ENCODE measurements around the gene AKT1S1. TPM values are rescaled to one million over a fixed set of nuclear protein-coding genes. Genes with fewer than 3 reads are reported as not detected.
"Not testable (repeated sequence)": the region's sequence is repeated elsewhere in the genome, so short reads cannot be mapped to it uniquely, and the experiment has no call there.

AKT1S1 gene
- 49.5 TPM for polyA plus RNA-seq (2013, experiment 1 of 2)
- polyA plus RNA-seq (2013, experiment 2 of 2), result 40.1 TPM

DNA sequence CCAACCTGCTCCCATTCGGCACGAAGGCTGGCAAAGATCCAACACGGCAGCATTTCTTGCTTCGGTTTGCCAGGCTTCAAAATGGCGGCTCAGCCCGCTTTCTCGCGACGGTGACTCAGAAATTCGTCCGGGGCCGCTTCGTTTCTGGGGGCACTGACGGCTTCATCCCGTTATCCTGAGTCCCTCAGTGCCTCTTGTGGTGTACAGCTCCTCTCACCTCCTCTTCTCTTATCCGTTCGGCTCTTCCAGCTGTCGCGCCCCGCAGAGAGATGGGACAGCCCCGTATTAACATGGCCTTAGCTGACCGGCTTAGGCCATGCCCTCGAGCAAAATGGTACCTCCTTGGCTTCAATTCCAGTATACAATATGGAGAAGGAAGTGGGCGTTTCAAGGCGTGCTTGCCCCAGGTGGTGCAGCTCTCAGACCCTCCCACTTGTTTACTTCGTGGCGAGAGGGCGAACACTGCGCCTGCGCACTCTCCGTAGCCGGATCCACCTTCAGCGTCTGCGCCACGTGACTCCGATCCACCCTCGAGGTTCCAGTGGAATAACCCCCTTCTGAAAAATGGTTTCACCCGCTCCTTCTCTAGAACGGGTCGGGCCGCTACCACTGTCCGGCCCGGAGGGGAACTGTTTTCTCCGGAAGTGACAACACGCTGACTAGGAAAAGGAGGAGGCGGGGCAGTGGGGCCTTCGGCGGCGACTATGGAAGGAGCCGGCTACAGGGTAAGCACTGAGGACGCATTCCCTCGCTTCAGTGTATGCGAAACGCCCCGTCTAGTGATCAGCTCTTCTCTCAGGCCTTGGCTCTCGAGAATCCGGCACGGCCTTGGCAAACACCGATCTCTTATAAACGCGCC lies at the start of gene AKT1S1, which contains the start of gene TBC1D17:
Gene AKT1S1, minus strand, starts transcription at position 336 of the 859 bp plus-strand sequence. CDS start 4,060 bp downstream, outside the sequence.
Gene TBC1D17, plus strand, starts transcription at position 683 of the 859 bp plus-strand sequence. Its CDS starts 22 bp downstream, at position 705.
- peaks cover 47% of the 10 kb centered on the region for H3K36me3 ChIP-seq (ENCODE audit: control insufficient read depth, insufficient read depth, low read length)
- peak within 1 kb of the TSS; percentile 99 for H3K4me3 ChIP-seq (ENCODE audit: extremely low read depth, insufficient read depth, low read length, poor library complexity, severe bottlenecking)
- H3K27ac ChIP-seq (ENCODE audit: low read depth, low read length, severe bottlenecking), result peak within 1 kb of the TSS; percentile 98
- no peaks in the 10 kb centered on the region for H3K9me3 ChIP-seq (ENCODE audit: control insufficient read depth, low read length)
- peaks cover 11% of the 10 kb centered on the region for H3K4me1 ChIP-seq (ENCODE audit: control insufficient read depth, insufficient read depth, low read length, poor library complexity, severe bottlenecking)
- WGBS, 2 experiments (ENCODE audit: insufficient coverage in 2 of 2), result 0% methylated on average over 53 of the region's 61 CpGs

DNA sequence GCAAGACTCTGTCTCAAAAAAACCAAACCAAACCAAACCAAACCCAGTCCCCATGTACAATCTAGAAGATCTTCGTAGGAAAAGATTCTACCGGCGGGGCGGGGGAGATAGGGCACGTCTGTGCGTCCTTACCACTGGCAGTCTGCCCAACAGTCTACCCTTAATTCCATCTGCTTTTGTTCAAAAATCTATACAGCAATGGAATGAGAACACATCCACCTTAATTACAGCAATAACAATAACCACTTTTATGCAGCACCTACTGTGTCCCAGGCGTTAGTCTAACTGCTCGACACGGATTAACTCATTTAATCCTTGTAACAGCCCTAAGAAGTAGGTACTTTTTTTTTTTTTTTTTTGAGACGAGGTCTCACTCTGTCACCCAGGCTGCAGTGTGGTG lies 49.4 kb upstream of the AKT1S1 start:
- H3K36me3 ChIP-seq (ENCODE audit: control insufficient read depth, insufficient read depth, low read length), result peaks cover 66% of the 10 kb centered on the region
- no peak overlapping the region for H3K4me3 ChIP-seq (ENCODE audit: extremely low read depth, insufficient read depth, low read length, poor library complexity, severe bottlenecking)
- H3K27ac ChIP-seq (ENCODE audit: low read depth, low read length, severe bottlenecking), result no peak overlapping the region
- peaks cover 13% of the 10 kb centered on the region for H3K4me1 ChIP-seq (ENCODE audit: control insufficient read depth, insufficient read depth, low read length, poor library complexity, severe bottlenecking)
- 97 to 98% methylated on average over 6 to 9 of the region's 10 CpGs for WGBS, 2 experiments (ENCODE audit: insufficient coverage in 2 of 2)
- no peaks in the 10 kb centered on the region for H3K9me3 ChIP-seq (ENCODE audit: control insufficient read depth, low read length)

DNA sequence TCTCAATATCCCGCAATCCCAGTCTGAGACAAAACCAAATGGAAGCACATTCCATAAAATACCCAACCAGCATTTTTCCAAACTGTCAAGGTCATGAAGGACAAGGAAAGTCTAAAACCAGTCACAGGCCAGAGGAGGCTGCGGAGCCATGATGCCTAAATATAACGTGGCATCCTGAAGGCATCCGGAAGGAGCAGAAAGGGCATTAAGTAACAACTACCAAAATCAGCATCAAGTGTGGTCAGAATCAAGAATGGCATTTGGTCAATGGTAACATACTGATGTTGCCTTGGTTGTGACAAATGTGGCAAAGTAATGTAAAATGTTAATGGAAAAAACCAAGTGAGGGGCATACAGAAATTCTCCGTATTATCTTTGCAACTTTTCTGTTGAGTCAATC lies 48.3 kb upstream of the AKT1S1 start:
- H3K36me3 ChIP-seq (ENCODE audit: control insufficient read depth, insufficient read depth, low read length), result peaks cover 70% of the 10 kb centered on the region
- no peak overlapping the region for H3K4me3 ChIP-seq (ENCODE audit: extremely low read depth, insufficient read depth, low read length, poor library complexity, severe bottlenecking)
- H3K27ac ChIP-seq (ENCODE audit: low read depth, low read length, severe bottlenecking), result no peak overlapping the region
- WGBS, 2 experiments (ENCODE audit: insufficient coverage in 2 of 2), result 95 to 97% methylated on average over 3 to 4 of the region's 5 CpGs
- no peaks in the 10 kb centered on the region for H3K9me3 ChIP-seq (ENCODE audit: control insufficient read depth, low read length)
- H3K4me1 ChIP-seq (ENCODE audit: control insufficient read depth, insufficient read depth, low read length, poor library complexity, severe bottlenecking), result peaks cover 13% of the 10 kb centered on the region

DNA sequence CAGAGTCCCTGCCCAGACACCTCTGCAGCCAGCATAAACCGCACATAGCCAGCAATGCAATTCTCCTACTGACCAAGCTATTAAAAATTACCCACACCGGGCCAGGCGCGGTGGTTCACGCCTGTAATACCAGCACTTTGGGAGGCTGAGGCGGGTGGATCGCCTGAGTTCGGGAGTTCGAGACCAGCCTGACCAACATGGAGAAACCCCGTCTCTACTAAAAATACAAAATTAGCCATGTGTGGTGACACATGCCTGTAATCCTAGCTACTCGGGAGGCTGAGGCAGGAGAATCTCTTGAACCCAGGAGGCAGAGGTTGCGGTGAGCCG lies 47.7 kb upstream of the AKT1S1 start:
- WGBS, 2 experiments (ENCODE audit: insufficient coverage in 2 of 2), result 90 to 100% methylated on average over 11 to 13 of the region's 13 CpGs
- H3K36me3 ChIP-seq (ENCODE audit: control insufficient read depth, insufficient read depth, low read length), result peaks cover 74% of the 10 kb centered on the region

DNA sequence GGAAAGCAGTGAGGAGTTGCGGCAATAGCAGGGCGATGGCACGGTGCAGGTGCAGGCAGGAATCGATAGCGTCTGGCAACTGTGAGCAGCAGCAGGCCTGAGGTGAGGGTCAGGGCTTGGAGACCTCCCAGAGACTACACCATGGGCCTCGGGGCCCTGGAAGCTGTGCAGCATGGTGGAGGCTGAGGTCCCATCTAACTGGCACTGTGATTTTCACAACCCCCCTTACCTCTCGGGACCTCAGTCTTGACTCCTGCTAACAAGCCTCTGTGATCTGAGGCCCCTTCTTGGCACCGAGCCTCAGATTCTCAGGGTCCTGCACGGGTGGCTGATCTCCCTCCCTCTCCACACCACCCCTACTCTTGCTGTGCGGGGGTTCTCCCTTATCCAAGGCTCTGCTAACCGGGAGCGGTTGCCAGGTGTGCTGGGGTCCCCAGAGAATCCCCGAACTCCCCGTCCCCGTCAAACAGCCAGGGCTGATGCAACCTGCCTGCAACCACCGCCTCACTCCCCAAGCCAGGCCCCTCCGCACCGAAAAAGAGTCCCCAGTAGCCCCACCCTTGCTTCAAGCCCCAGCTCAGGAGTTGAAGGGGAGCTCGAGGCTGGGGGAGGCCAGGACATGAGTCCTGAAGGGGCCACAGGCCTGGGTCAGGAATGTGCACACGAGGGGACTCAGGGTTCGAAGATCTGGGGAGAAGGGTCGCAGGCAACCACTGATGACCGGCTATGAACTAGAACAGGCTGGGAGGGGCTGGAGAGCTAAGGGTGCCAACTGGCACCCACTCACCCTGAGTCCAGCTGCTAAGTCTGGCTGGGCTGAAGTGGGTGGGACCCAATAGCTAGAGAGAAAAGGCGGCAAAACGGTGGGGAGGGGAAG lies 47.1 kb upstream of the AKT1S1 start:
- no peaks in the 10 kb centered on the region for H3K9me3 ChIP-seq (ENCODE audit: control insufficient read depth, low read length)
- peaks cover 80% of the 10 kb centered on the region for H3K36me3 ChIP-seq (ENCODE audit: control insufficient read depth, insufficient read depth, low read length)
- peak overlapping the region; percentile 23 for H3K27ac ChIP-seq (ENCODE audit: low read depth, low read length, severe bottlenecking)
- H3K4me3 ChIP-seq (ENCODE audit: extremely low read depth, insufficient read depth, low read length, poor library complexity, severe bottlenecking), result no peak overlapping the region
- peaks cover 13% of the 10 kb centered on the region for H3K4me1 ChIP-seq (ENCODE audit: control insufficient read depth, insufficient read depth, low read length, poor library complexity, severe bottlenecking)
- WGBS, 2 experiments (ENCODE audit: insufficient coverage in 2 of 2), result 92 to 94% methylated on average over 21 to 22 of the region's 25 CpGs

More for the DNA sequence above, 47.7 kb upstream of the AKT1S1 start:
- peaks cover 13% of the 10 kb centered on the region for H3K4me1 ChIP-seq (ENCODE audit: control insufficient read depth, insufficient read depth, low read length, poor library complexity, severe bottlenecking)
- not testable (repeated sequence) for H3K27ac ChIP-seq (ENCODE audit: low read depth, low read length, severe bottlenecking); H3K4me3 ChIP-seq (ENCODE audit: extremely low read depth, insufficient read depth, low read length, poor library complexity, severe bottlenecking); H3K9me3 ChIP-seq (ENCODE audit: control insufficient read depth, low read length)

DNA sequence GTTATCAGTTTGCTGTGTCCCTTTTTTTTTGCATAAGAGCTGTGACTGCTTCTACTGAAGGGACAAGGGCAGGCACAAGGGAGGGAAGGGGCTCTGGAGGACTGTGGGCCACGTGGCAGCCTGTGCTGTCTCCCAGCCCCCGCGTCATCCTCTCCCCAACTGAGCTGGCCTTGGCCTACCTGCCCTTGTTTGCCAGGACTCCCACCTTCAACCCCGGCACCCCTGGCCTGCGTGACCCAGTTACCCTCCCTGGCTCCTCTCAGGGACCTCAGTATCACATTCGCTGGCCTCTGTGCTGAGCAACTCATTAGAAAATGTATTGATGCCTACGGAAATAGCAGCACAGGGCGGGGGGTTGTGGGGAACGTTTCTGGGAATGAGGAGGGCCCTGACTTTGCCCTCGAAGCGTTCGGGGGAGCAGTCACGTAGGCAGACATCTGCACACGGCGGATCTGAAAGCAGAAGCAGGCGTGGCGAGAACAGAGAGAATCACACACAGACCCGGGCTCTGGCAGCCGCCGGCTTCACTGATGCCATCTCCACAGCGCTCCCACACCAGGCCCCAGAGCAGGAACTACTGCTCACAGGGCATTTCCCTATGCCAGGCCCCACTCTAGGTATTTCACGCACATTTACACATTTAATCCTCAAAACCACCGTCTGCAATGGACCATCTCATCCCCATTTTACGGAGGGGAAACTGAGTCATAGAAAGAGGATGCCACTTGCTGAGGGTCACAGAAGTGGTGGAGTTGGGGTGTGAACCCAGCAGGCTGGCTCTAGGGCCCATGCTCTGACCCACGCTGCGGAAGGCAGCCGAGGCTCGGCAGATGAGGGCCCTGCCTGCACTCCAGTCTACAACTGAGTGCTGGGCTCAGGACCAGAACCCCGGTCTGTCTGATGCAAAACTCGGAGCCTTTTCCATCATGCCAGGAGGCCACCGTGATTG lies 46.2 kb upstream of the AKT1S1 start:
- 96 to 97% methylated on average over 28 of the region's 31 CpGs for WGBS, 2 experiments (ENCODE audit: insufficient coverage in 2 of 2)
- Histone ChIP-seq H3K4me3 (ENCODE audit: extremely low read depth, insufficient read depth, low read length, poor library complexity, severe bottlenecking) (no peak overlapping the region), H3K4me1 (ENCODE audit: control insufficient read depth, insufficient read depth, low read length, poor library complexity, severe bottlenecking) (peaks cover 13% of the 10 kb centered on the region), H3K36me3 (ENCODE audit: control insufficient read depth, insufficient read depth, low read length) (peaks cover 85% of the 10 kb centered on the region), H3K27ac (ENCODE audit: low read depth, low read length, severe bottlenecking) (no peak overlapping the region), H3K9me3 (ENCODE audit: control insufficient read depth, low read length) (no peaks in the 10 kb centered on the region)

DNA sequence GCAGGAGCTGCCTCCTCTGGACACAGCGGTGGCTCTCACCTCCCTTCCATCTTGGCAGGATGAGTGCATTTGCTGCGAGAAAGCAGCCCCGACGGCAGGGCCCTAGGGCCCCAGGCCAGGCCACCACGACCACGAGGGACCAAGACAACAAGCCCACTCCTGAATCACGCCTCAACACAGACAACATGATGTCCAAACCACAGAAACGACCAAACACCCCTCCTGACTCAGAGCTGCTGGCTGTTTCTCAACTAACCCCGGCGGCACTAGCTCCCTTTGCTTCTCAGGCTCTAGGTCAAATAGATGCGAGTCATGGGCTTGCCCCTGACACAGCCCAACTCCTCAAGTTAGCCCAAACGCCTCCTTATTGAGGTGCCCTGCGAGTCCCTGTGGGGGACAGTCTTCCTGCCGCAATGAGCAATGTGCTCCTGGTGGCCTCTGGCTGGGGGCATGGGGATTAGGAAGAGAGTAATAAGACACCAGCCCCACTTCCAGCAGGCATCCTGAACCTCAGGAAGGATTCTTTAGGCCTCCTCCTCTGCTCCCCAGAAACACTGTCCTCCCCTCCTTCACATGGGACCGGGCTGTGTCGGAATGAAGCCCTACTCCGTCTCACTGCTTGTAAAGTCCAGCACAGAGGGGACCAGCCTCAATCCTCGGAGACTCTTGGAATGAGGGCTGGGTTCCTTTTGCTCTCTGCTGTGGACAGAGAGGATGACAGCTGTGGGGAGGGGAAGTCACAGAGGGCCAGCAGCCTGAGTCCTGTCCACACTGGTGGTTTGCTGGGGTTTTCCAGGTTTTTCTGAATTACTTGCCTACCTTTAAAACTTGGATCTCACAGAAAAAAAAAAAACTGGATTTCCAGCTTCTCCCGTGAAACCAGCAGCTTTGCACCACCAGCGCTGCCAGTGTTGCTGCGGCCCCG lies 45.0 kb upstream of the AKT1S1 start:
- H3K4me1 ChIP-seq (ENCODE audit: control insufficient read depth, insufficient read depth, low read length, poor library complexity, severe bottlenecking), result peaks cover 4% of the 10 kb centered on the region
- no peaks in the 10 kb centered on the region for H3K9me3 ChIP-seq (ENCODE audit: control insufficient read depth, low read length)
- no peak overlapping the region for H3K4me3 ChIP-seq (ENCODE audit: extremely low read depth, insufficient read depth, low read length, poor library complexity, severe bottlenecking)
- H3K27ac ChIP-seq (ENCODE audit: low read depth, low read length, severe bottlenecking), result no peak overlapping the region
- 94 to 96% methylated on average over 19 to 21 of the region's 22 CpGs for WGBS, 2 experiments (ENCODE audit: insufficient coverage in 2 of 2)
- H3K36me3 ChIP-seq (ENCODE audit: control insufficient read depth, insufficient read depth, low read length), result peaks cover 87% of the 10 kb centered on the region

DNA sequence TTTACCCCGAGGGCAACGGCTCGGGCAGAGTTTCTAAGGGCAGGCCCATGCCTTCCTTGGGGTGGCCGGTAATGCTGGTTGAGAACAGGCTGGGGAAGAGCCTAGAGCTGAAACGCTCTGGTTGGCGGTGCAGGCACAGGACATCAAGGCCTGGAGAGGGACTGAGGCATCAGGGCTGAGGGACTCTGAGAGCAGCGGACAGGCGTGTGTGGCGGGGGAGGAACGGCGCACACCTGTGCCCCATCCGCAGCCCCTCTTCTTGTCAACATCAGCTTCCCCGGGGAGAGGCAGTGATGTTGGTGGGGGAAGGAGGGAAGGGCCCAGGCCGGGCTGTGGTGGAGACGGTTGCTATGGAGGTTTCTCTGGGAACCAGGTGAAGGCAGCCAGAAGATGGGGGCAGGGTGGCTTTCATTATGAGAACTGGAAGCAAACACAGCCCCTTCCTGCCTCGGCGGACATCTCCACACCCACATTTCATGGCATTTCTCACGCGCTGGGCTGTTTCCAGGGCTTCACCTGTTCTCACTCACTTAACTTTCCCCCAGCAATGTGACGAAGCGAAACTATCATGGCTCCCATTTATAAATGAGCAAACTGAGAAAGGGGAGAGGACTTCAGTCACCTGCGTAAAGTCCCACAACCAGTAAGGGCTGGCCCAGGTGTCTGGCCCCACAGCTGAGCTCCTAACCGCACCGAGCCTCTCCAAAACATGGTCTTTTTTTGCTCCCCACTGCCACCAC lies 43.6 kb upstream of the AKT1S1 start:
- whole genome bisulfite sequencing, 2 experiments (ENCODE audit: insufficient coverage in 2 of 2), result 94 to 95% methylated on average over 15 to 19 of the region's 24 CpGs
- H3K36me3 ChIP-seq (ENCODE audit: control insufficient read depth, insufficient read depth, low read length), result peaks cover 87% of the 10 kb centered on the region

DNA sequence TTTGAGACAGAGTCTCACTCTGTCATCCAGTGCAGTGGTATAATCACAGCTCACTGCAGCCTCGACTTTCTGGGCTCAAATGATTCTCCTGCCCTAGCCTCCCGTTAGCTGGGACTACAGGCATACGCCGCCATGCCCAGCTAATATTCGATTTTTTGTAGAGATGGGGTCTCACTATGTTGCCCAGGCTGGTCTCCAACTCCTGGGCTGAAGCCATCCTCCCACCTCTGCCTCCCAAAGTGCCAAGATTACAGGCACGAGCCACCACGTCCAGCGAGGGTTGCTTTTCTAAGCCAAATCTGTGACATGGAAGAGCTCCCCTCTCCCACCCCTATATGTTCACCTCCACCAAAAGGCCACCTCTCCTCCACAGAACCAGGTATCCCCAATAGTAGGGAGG lies 40.9 kb upstream of the AKT1S1 start:
- no peaks in the 10 kb centered on the region for H3K4me1 ChIP-seq (ENCODE audit: control insufficient read depth, insufficient read depth, low read length, poor library complexity, severe bottlenecking)
- H3K36me3 ChIP-seq (ENCODE audit: control insufficient read depth, insufficient read depth, low read length), result peaks cover 85% of the 10 kb centered on the region
- H3K4me3 ChIP-seq (ENCODE audit: extremely low read depth, insufficient read depth, low read length, poor library complexity, severe bottlenecking), result no peak overlapping the region
- WGBS, 2 experiments (ENCODE audit: insufficient coverage in 2 of 2), result 88 to 100% methylated on average over 5 of the region's 8 CpGs
- H3K27ac ChIP-seq (ENCODE audit: low read depth, low read length, severe bottlenecking), result no peak overlapping the region
- no peaks in the 10 kb centered on the region for H3K9me3 ChIP-seq (ENCODE audit: control insufficient read depth, low read length)

More for the DNA sequence above, 43.6 kb upstream of the AKT1S1 start:
- H3K4me3 ChIP-seq (ENCODE audit: extremely low read depth, insufficient read depth, low read length, poor library complexity, severe bottlenecking), result no peak overlapping the region
- H3K27ac ChIP-seq (ENCODE audit: low read depth, low read length, severe bottlenecking), result no peak overlapping the region
- peaks cover 4% of the 10 kb centered on the region for H3K4me1 ChIP-seq (ENCODE audit: control insufficient read depth, insufficient read depth, low read length, poor library complexity, severe bottlenecking)
- no peaks in the 10 kb centered on the region for H3K9me3 ChIP-seq (ENCODE audit: control insufficient read depth, low read length)

Measured in mesodermal cell (in vitro differentiated cells).